HG02981 (cell line): ENCODE data around the gene MX1.

Source experiments
- ATAC-seq: cut with Tn5 transposase; IDR thresholded peaks from one replicate; pipeline ENCODE4 v1.9.1; 2021; ENCODE audit warnings: mild to moderate bottlenecking, moderate library complexity; ENCODE audit not compliant: unreplicated experiment

MX1 gene

DNA sequence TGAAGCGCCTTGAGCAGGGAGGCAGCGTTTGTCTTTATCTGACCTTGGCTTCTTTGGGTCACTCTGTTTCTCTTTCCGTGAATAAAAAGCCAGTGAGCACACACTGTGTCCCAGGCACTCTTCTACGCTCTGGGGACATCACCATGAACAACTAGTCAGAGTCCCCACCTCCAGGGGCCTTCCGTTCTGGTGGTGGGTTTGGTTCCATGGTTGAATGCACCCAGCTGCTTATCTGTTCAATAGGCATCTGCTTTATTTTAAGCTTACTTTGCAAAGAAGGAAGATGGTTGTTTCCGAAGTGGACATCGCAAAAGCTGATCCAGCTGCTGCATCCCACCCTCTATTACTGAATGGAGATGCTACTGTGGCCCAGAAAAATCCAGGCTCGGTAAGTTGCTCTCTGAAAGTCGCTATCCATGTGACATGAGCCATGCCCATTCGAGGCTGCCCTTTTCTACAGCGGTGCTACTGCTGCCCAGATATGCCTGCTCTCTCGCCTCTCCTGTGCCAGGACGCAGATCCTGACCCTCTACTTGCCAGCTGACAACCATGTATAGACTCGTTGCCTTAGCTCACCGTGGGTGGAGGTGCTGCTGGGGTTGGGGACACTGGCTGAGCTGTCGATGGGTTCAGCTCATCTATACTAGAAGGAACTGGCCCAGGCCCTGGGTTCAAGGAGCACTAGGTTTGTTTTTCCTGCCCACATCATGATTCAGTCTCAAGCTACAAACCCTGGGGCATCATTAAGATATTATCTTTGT lies 5.9 kb downstream of the MX1 start:
- ATAC-seq: peak; percentile 58

DNA sequence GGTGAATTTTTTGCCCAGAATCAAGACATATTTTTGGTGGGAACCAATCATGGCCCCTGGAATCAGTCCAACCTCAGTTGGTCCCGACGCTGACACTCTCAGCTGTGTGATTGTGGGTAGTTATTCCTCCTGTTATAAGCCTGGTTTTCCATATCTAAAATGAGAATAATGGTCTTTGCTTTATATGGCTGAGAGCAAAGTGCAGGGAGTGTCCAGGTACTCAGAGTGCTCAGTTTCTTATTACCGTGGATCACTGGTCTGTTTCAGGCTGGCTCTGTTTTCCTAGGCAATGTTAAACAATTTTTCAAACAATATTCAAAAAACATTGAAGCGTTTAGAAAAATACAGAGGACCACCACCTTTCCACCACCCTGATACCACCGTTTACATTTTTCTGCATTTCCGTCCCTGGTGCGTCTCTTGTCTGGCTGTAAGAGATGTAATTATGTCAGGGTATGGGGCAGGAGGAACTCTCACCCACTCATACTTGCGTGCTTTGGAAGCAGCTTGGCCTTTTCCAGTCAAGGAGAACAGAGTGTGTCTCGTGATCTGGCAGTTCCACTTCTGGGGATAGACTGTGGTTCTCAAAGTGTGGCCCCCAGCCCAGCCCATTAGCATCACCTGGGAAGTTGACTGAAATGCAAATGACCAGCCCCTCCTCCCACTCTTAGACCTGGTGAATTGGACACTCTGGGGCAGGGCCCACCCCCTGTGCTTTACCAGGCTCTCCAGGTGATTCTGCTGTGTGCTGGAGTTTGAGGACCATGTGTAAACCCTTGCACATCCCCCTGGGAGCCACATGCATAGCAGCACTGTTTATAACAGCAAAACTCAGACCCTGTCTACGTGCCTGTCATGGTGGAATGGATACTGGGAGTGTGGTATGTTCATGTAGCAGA lies 6.8 kb downstream of the MX1 start:
- no peak for ATAC-seq

DNA sequence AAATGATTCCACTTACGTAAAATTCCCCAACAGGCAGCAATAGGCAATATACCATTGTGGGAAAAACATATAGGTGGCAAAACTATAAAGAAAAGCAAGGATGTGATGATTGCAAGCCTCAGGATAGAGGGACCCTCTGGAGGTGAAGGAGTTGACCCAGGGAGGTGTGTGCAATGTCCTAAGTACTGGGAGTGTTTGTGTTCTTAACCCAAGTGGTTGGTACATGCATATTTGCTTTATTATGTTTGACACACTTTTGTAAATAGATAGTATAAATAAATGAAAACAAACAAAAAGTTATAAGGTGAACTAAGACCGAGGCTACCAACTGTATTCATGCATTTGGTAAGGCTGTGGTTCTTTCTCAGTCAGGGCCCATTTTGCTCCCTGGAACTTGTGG lies 7.5 kb downstream of the MX1 start:
- no peak for ATAC-seq

- no peak for ATAC-seq
Measured at GRCh38 chr21:41435706-41436105, 9.7 kb downstream of the MX1 start.

DNA sequence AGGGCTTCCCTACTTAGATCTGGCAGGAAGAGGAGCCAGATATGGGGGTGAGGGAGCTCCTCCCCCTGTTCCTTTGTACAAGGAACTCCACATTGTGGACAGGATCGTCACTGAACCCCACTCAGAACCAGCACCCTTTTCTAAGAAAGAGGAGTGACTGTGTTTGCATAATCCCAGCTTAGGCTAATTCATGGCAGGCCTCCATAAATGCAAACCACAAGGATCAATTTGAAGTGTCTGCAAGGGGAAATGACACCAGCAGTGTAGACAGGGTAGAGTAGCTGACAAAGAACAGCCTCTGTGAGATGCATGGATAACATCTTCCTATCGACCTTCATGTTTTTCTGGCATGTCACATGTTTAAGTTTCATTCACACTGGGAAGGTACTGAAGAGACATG lies 11.7 kb downstream of the MX1 start:
- ATAC-seq: no peak

GRCh38 chr21:41438425-41439113 lies 12.5 kb downstream of the MX1 start:
- no peak for ATAC-seq

GRCh38 chr21:41439248-41439647 lies 13.2 kb downstream of the MX1 start:
- ATAC-seq: no peak

GRCh38 chr21:41441546-41441945 lies 15.5 kb downstream of the MX1 start:
- ATAC-seq: no peak

DNA sequence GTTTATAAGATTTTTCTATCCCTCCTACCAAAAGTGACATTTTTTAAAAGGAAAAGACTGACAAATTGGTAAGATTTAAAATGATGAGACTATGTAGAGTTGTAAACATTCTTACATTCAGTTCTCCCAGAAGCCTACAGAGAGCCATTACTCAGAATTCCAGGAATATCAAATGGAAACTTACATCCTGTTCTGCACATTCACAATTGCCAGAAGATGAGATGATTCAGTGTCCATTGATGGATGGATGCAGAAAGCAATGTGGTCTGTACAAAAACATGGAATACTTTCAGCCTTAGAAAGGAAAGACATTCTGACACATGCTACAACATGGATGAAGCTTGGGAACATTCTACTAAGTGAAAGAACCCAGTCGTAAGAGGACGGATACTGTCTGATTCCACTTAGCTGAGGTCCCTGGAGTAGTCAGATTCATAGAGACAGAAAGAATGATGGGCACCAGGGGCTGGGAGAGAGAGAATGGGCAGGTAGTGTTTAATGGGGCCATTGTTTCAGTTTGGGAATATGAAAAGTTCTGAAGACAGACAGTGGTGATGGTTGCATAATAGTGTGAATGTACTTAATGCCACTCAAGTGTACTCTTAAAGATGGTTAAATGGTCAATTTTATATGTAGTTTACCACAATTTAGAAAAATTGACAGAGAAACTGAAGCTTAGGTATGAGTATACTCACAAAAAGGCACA lies 16.6 kb downstream of the MX1 start:
- no peak for ATAC-seq

GRCh38 chr21:41443562-41443961 lies 17.5 kb downstream of the MX1 start:
- no peak for ATAC-seq

GRCh38 chr21:41444703-41445464 lies 18.8 kb downstream of the MX1 start:
- ATAC-seq: no peak

DNA sequence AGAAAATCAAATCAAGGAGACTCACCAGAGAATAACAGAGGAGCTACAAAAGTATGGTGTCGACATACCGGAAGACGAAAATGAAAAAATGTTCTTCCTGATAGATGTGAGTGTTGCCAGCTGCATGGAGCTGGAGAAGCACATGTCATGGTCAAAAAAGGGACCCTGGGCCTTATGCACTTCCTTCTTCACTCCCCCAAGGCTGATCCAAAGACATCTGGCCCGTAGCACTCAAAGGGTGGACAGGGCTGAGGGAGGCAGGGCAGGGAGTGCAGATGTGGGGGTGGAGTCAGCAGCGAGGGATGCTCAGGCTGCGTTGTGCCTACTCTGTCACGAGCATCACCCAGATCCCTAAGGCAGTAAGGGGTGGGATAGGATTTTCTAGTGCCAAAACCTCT lies 19.4 kb downstream of the MX1 start:
- no peak for ATAC-seq

- ATAC-seq: no peak
Measured at GRCh38 chr21:41446586-41446985, 20.5 kb downstream of the MX1 start.

GRCh38 chr21:41447356-41447755 lies 21.3 kb downstream of the MX1 start:
- no peak for ATAC-seq

DNA sequence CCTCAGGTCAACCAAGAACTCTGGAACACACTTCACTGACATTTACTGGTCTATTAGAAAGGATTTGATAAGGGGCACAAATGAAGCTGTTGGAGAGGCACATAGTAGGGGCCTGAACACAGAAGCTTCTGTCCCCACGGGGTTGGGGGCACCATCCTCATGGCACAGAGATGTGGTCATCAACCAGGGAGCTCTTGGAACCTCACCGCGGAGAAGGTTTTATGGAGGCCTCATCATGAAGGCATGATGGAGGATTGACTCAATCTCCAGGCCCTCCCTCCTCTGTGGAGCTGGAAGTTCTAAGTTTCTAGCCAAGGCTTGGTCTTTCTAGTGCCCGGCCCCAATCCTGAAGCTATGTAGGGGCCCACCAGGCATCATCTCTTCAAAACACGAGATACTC lies 23.6 kb downstream of the MX1 start:
- ATAC-seq: no peak

DNA sequence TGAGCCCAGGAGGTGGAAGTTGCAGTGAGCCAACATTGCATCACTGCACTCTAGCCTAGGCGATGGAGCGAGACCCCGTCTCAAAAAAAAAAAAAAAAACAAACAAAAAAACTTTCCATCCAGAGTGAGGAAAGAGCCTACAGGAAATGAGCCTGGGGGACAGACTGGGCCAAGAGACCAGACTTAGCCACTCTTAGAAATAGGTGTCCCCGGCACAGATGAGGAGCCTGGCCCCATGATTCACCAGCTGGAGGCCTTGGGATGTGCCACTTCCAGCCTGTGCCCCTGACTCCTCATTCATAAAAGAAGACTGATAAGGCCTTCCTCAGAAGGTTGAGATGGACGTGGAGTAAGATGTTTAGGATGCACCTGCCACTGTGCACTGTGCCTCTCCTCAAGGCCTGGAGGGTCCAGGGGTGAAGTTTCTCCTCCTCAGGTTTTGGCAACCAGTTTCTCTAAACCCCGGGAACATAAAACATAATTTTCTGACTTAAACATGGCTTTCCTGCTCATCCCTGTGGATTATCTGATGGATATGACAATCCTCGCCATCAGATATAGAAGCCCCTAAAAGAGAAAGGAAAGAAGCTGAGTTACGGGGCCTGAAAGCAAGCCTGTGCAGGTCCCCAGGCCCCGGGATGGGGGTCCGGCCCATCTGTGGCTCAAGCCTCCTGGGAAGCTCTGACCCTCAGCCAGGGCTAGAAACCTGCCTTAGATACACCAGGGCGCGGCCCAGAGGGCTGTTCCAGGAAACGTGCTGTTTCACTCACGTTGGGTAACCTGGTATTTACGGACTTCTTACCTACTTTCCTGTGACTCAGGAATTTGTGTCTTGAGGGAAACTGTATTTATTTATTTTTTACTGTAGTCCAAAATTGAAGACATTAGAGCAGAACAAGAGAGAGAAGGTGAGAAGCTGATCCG lies 26.0 kb downstream of the MX1 start:
- ATAC-seq: no peak

DNA sequence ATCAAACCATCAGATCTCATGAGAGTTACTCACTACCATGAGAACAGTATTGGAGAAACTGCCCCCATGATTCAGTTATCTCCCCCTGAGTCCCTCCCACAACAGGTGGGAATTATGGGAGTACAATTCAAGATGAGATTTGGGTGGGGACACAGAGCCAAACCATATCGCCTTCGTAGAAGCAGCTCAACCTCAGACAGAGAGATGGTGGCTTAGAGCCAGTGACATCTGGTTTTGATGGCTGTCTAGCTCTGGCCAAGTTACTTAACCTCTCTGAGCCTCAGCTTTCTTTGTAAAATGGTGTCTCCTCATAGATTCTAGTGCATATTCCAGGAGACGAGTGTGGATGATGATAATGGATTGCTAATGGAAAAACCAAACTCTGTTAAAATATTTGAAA lies 27.2 kb downstream of the MX1 start:
- no peak for ATAC-seq

GRCh38 chr21:41453761-41454160 lies 27.7 kb downstream of the MX1 start:
- ATAC-seq: no peak

DNA sequence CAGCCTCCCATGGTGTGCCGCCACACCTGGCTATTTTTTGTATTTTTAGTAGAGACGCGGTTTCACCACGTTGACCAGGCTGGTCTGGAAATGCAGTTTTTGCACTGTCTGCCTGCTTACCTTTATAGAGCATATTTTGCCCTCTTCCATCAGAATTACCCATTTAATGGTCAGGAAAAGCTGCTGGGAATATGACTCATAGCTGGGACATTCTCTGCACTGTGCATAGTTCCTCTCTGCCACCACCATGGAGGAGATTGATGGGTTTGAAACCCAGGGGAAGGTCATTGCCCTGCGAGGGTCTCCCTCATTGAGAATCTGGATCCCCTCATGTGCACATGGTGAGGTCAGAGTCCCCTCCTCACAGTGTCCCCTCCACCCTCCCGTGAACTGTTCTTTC lies 32.1 kb downstream of the MX1 start:
- ATAC-seq: no peak
